ENCODE data around the gene ARPC5L. TPM values are rescaled to one million over a fixed set of nuclear protein-coding genes. Genes with fewer than 3 reads are reported as not detected.

Gene ARPC5L
- total and polyA plus RNA-seq, 4 donors: 27.6 to 64.6 (median 47.7) TPM

DNA sequence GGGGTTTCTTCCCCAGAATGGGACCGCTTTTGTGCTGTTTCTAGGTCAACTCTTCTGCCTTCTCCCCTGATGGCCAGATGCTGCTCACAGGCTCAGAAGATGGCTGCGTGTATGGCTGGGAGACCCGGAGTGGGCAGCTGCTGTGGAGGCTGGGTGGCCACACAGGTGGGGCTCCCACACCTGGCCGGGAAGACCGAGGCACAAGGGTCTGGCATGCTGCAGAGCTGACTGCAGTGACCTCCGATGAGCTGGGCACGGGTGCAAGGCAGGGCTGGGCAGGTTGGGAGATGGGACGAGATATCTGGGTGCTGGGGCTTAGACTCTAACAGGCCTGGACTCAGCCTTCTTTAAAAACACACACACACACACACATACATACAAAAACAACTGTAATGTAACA lies 7.8 kb upstream of the ARPC5L start:
- H3K4me3 ChIP-seq: no peak overlapping the region
- H3K9me3 ChIP-seq (ENCODE audit: control insufficient read depth in 4 of 4, insufficient read depth in 3 of 4, low read length in 3 of 4): no peaks in the 10 kb centered on the region
- ATAC-seq (ENCODE audit: insufficient read depth, low FRiP score) (no peak), DNase-seq (no peak)
- TF ChIP-seq, protein P1, sequence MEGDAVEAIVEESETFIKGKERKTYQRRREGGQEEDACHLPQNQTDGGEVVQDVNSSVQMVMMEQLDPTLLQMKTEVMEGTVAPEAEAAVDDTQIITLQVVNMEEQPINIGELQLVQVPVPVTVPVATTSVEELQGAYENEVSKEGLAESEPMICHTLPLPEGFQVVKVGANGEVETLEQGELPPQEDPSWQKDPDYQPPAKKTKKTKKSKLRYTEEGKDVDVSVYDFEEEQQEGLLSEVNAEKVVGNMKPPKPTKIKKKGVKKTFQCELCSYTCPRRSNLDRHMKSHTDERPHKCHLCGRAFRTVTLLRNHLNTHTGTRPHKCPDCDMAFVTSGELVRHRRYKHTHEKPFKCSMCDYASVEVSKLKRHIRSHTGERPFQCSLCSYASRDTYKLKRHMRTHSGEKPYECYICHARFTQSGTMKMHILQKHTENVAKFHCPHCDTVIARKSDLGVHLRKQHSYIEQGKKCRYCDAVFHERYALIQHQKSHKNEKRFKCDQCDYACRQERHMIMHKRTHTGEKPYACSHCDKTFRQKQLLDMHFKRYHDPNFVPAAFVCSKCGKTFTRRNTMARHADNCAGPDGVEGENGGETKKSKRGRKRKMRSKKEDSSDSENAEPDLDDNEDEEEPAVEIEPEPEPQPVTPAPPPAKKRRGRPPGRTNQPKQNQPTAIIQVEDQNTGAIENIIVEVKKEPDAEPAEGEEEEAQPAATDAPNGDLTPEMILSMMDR (IDR thresholded peaks at IDR 0.05; ENCODE audit: control extremely low read depth, extremely low read depth): no peak
- 90 to 92% methylated on average over 8 of the region's 8 CpGs for WGBS, 2 donors
- no peaks in the 10 kb centered on the region for H3K27me3 ChIP-seq (ENCODE audit: control insufficient read depth in 3 of 3, insufficient read depth in 3 of 3, low read length in 2 of 3)
- H3K4me1 ChIP-seq (ENCODE audit: control insufficient read depth in 5 of 5, insufficient read depth in 5 of 5, low read length in 5 of 5): peaks cover 0 to 5% (median 0%) of the 10 kb centered on the region in 5 donors
- H3K9ac ChIP-seq (ENCODE audit: insufficient read depth in 1 of 2, low read length in 2 of 2): no peak overlapping the region
- peaks cover 5 to 30% (median 11%) of the 10 kb centered on the region in 4 donors for H3K36me3 ChIP-seq (ENCODE audit: control insufficient read depth in 4 of 4, insufficient read depth in 4 of 4, low read length in 4 of 4)
- H3K27ac ChIP-seq (ENCODE audit: low read depth in 1 of 2, low read length in 1 of 2): no peak overlapping the region

DNA sequence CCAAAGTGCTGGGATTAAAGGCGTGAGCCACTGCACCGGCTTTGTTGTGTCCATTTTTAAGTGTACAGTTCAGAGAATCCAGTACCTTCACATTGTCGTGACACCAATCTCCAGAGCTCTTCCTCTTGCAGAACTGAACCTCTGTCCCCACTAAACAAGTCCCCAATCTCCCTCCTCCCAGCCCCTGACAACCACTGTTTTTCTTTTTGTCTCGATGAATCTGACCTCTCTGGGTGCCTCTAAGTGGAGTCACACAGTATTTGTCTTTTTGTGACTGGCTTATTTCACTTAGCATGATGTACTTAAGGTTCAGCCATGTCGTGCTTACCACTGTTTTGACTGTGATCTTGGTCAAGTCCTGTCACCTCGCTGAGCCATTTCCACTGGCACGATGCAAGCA lies 7.1 kb upstream of the ARPC5L start:
- peaks cover 0 to 9% (median 3%) of the 10 kb centered on the region in 5 donors for H3K4me1 ChIP-seq (ENCODE audit: control insufficient read depth in 5 of 5, insufficient read depth in 5 of 5, low read length in 5 of 5)
- H3K9ac ChIP-seq (ENCODE audit: insufficient read depth in 1 of 2, low read length in 2 of 2): no peak overlapping the region
- H3K36me3 ChIP-seq (ENCODE audit: control insufficient read depth in 4 of 4, insufficient read depth in 4 of 4, low read length in 4 of 4): peaks cover 11 to 36% (median 16%) of the 10 kb centered on the region in 4 donors
- H3K4me3 ChIP-seq: no peak overlapping the region
- H3K27me3 ChIP-seq (ENCODE audit: control insufficient read depth in 3 of 3, insufficient read depth in 3 of 3, low read length in 2 of 3): no peaks in the 10 kb centered on the region
- no peaks in the 10 kb centered on the region for H3K9me3 ChIP-seq (ENCODE audit: control insufficient read depth in 4 of 4, insufficient read depth in 3 of 4, low read length in 3 of 4)
- 59 to 68% methylated on average over 7 of the region's 7 CpGs for WGBS, 2 donors
- no peak overlapping the region for H3K27ac ChIP-seq (ENCODE audit: low read depth in 1 of 2, low read length in 1 of 2)
- TF ChIP-seq, protein P1 (IDR thresholded peaks at IDR 0.05; ENCODE audit: control extremely low read depth, extremely low read depth): no peak
- DNase-seq (no peak), ATAC-seq (ENCODE audit: insufficient read depth, low FRiP score) (no peak)

DNA sequence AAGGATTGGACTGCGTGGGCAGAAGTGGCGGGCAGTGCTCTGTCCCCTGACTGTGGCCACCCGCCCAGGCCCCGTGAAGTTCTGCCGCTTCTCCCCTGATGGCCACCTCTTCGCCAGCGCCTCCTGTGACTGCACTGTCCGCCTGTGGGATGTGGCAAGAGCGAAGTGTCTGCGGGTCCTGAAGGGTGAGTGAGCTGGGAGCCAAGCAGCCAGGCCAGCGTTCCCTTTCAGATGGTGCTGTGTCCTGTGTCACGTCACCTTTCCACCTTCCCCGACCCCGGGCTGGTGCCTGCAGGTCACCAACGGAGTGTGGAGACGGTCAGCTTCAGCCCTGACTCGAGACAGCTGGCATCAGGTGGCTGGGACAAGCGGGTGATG lies 6.4 kb upstream of the ARPC5L start:
- no peak for DNase-seq
- Histone ChIP-seq H3K4me1 (ENCODE audit: control insufficient read depth in 5 of 5, insufficient read depth in 5 of 5, low read length in 5 of 5) (peaks cover 5 to 16% (median 10%) of the 10 kb centered on the region in 5 donors), H3K27ac (ENCODE audit: low read depth in 1 of 2, low read length in 1 of 2) (no peak overlapping the region), H3K4me3 (no peak overlapping the region), H3K36me3 (ENCODE audit: control insufficient read depth in 4 of 4, insufficient read depth in 4 of 4, low read length in 4 of 4) (peaks cover 17 to 43% (median 24%) of the 10 kb centered on the region in 4 donors), H3K27me3 (ENCODE audit: control insufficient read depth in 3 of 3, insufficient read depth in 3 of 3, low read length in 2 of 3) (no peaks in the 10 kb centered on the region), H3K9ac (ENCODE audit: insufficient read depth in 1 of 2, low read length in 2 of 2) (no peak overlapping the region), H3K9me3 (ENCODE audit: control insufficient read depth in 4 of 4, insufficient read depth in 3 of 4, low read length in 3 of 4) (no peaks in the 10 kb centered on the region)
- WGBS, 2 donors: 86 to 89% methylated on average over 18 of the region's 18 CpGs
- no peak for ATAC-seq (ENCODE audit: insufficient read depth, low FRiP score)
- TF ChIP-seq, protein P1 (IDR thresholded peaks at IDR 0.05; ENCODE audit: control extremely low read depth, extremely low read depth): no peak
